ENCODE results near the gene XIST. TPM values are rescaled to one million over a fixed set of nuclear protein-coding genes. Genes with fewer than 3 reads are reported as not detected.
"Not testable (repeated sequence)": the region's sequence is repeated elsewhere in the genome, so short reads cannot be mapped to it uniquely, and the experiment has no call there.

The XIST gene
- total RNA-seq, 2 donors from 2014 or later, result 0.11 to 262 TPM

- no peak for ATAC-seq
- peaks cover 0 to 19% of the 10 kb centered on the region in 2 donors for H3K4me1 Mint-ChIP-seq (ENCODE audit: low read depth in 2 of 2)
- no peak overlapping the region for H3K4me3 Mint-ChIP-seq
- peaks cover 0 to 9% of the 10 kb centered on the region in 2 donors for H3K27me3 Mint-ChIP-seq
- no peaks in the 10 kb centered on the region for H3K36me3 Mint-ChIP-seq
- DNase-seq (ENCODE audit: low spot score), result no peak
- no peak overlapping the region for H3K27ac Mint-ChIP-seq
- no peaks in the 10 kb centered on the region for H3K9me3 Mint-ChIP-seq
These were observed 21.8 kb downstream of the XIST start for GRCh38 chrX:73830489-73831414.

- no peaks in the 10 kb centered on the region for H3K36me3 Mint-ChIP-seq
- peaks cover 0 to 17% of the 10 kb centered on the region in 2 donors for H3K4me1 Mint-ChIP-seq (ENCODE audit: low read depth in 2 of 2)
- H3K27me3 Mint-ChIP-seq, result peaks cover 0 to 9% of the 10 kb centered on the region in 2 donors
- no peaks in the 10 kb centered on the region for H3K9me3 Mint-ChIP-seq
- no peak overlapping the region for H3K27ac Mint-ChIP-seq
- no peak overlapping the region for H3K4me3 Mint-ChIP-seq
- ATAC-seq, result no peak
- DNase-seq (ENCODE audit: low spot score), result no peak
These were observed 22.5 kb downstream of the XIST start for GRCh38 chrX:73829890-73830466.

- ATAC-seq, result no peak
- no peaks in the 10 kb centered on the region for H3K9me3 Mint-ChIP-seq
These were observed 24.3 kb downstream of the XIST start for GRCh38 chrX:73828080-73828720.

GRCh38 chrX:73827406-73827805, 25.1 kb downstream of the XIST start:
- peaks cover 0 to 21% of the 10 kb centered on the region in 2 donors for H3K4me1 Mint-ChIP-seq (ENCODE audit: low read depth in 2 of 2)
- ATAC-seq (no peak), DNase-seq (ENCODE audit: low spot score) (no peak)
- no peaks in the 10 kb centered on the region for H3K36me3 Mint-ChIP-seq
- no peaks in the 10 kb centered on the region for H3K9me3 Mint-ChIP-seq
- H3K4me3 Mint-ChIP-seq, result no peak overlapping the region
- H3K27ac Mint-ChIP-seq, result no peak overlapping the region
- H3K27me3 Mint-ChIP-seq, result peaks cover 0 to 15% of the 10 kb centered on the region in 2 donors

More at GRCh38 chrX:73828080-73828720, 24.3 kb downstream of the XIST start:
- no peak overlapping the region for H3K27ac Mint-ChIP-seq
- no peak overlapping the region for H3K4me3 Mint-ChIP-seq
- H3K4me1 Mint-ChIP-seq (ENCODE audit: low read depth in 2 of 2), result peaks cover 0 to 21% of the 10 kb centered on the region in 2 donors
- no peak for DNase-seq (ENCODE audit: low spot score)
- H3K27me3 Mint-ChIP-seq, result peaks cover 0 to 15% of the 10 kb centered on the region in 2 donors
- H3K36me3 Mint-ChIP-seq, result no peaks in the 10 kb centered on the region

- ATAC-seq (no peak), DNase-seq (ENCODE audit: low spot score) (no peak)
- Mint-ChIP-seq H3K4me1 (ENCODE audit: low read depth in 2 of 2) (peaks cover 0 to 21% of the 10 kb centered on the region in 2 donors), H3K27me3 (peaks cover 0 to 15% of the 10 kb centered on the region in 2 donors), H3K9me3 (no peaks in the 10 kb centered on the region), H3K4me3 (no peak overlapping the region), H3K36me3 (no peaks in the 10 kb centered on the region), H3K27ac (no peak overlapping the region)
These were observed 25.5 kb downstream of the XIST start for GRCh38 chrX:73826996-73827395.

GRCh38 chrX:73825569-73825968, 26.9 kb downstream of the XIST start:
- Mint-ChIP-seq H3K27me3 (peaks cover 0 to 15% of the 10 kb centered on the region in 2 donors), H3K4me1 (ENCODE audit: low read depth in 2 of 2) (peaks cover 0 to 18% of the 10 kb centered on the region in 2 donors), H3K36me3 (no peaks in the 10 kb centered on the region), H3K27ac (no peak overlapping the region), H3K4me3 (no peak overlapping the region), H3K9me3 (no peaks in the 10 kb centered on the region)
- ATAC-seq (no peak), DNase-seq (ENCODE audit: low spot score) (no peak)

- Mint-ChIP-seq H3K27ac (no peak overlapping the region), H3K27me3 (peaks cover 0 to 15% of the 10 kb centered on the region in 2 donors), H3K4me1 (ENCODE audit: low read depth in 2 of 2) (peaks cover 0 to 13% of the 10 kb centered on the region in 2 donors), H3K9me3 (no peaks in the 10 kb centered on the region), H3K4me3 (no peak overlapping the region), H3K36me3 (no peaks in the 10 kb centered on the region)
- DNase-seq (ENCODE audit: low spot score) (no peak), ATAC-seq (no peak)
These were observed 29.0 kb downstream of the XIST start for GRCh38 chrX:73823473-73824004.

- Mint-ChIP-seq H3K27me3 (peaks cover 0 to 15% of the 10 kb centered on the region in 2 donors), H3K27ac (no peak overlapping the region), H3K9me3 (no peaks in the 10 kb centered on the region), H3K36me3 (no peaks in the 10 kb centered on the region), H3K4me1 (ENCODE audit: low read depth in 2 of 2) (peaks cover 0 to 11% of the 10 kb centered on the region in 2 donors), H3K4me3 (no peak overlapping the region)
- DNase-seq (ENCODE audit: low spot score) (no peak), ATAC-seq (no peak)
These were observed 29.7 kb downstream of the XIST start for GRCh38 chrX:73822775-73823174.

- Mint-ChIP-seq H3K4me3 (no peak overlapping the region), H3K27me3 (peaks cover 0 to 10% of the 10 kb centered on the region in 2 donors), H3K36me3 (no peaks in the 10 kb centered on the region), H3K27ac (no peak overlapping the region), H3K9me3 (no peaks in the 10 kb centered on the region), H3K4me1 (ENCODE audit: low read depth in 2 of 2) (peaks cover 0 to 6% of the 10 kb centered on the region in 2 donors)
- DNase-seq (ENCODE audit: low spot score), result no peak
- ATAC-seq, result no peak
These were observed 30.5 kb downstream of the XIST start for GRCh38 chrX:73821921-73822559.

- H3K9me3 Mint-ChIP-seq; H3K4me3 Mint-ChIP-seq; DNase-seq (ENCODE audit: low spot score); H3K27me3 Mint-ChIP-seq; H3K4me1 Mint-ChIP-seq (ENCODE audit: low read depth in 2 of 2); H3K27ac Mint-ChIP-seq; H3K36me3 Mint-ChIP-seq; ATAC-seq: not testable (repeated sequence)
These were observed 32.5 kb downstream of the XIST start for GRCh38 chrX:73819864-73820558.

GRCh38 chrX:73818200-73819116, 34.1 kb downstream of the XIST start:
- peaks cover 0 to under 1% of the 10 kb centered on the region in 2 donors for H3K4me1 Mint-ChIP-seq (ENCODE audit: low read depth in 2 of 2)
- H3K4me3 Mint-ChIP-seq, result no peak overlapping the region
- peaks cover 0 to 2% of the 10 kb centered on the region in 2 donors for H3K27me3 Mint-ChIP-seq
- H3K27ac Mint-ChIP-seq, result no peak overlapping the region
- ATAC-seq (no peak), DNase-seq (ENCODE audit: low spot score) (no peak)
- no peaks in the 10 kb centered on the region for H3K9me3 Mint-ChIP-seq
- H3K36me3 Mint-ChIP-seq, result no peaks in the 10 kb centered on the region

Data from natural killer cell treated with Interleukin-12 subunit alpha and Interleukin-12 subunit beta and Interleukin-15 and Interleukin-18, amount 100 ng/mL, for 72 hours (primary cell).